ENCODE measurements around the gene CADM2.

The CADM2 gene

GRCh38 chr3:85370341-85370740, 411.6 kb downstream of the CADM2 start:
- Histone ChIP-seq H3K36me3 (ENCODE audit: control insufficient read depth in 2 of 2, insufficient read depth in 1 of 2, low read length in 2 of 2) (no peaks in the 10 kb centered on the region), H3K4me3 (ENCODE audit: low read depth, low read length) (no peak overlapping the region), H3K4me1 (ENCODE audit: control insufficient read depth, insufficient read depth, low read length) (no peaks in the 10 kb centered on the region), H3K27ac (ENCODE audit: extremely low read depth, low read depth, low read length) (no peak overlapping the region), H3K9me3 (ENCODE audit: control insufficient read depth, insufficient read depth, low read depth, low read length) (no peaks in the 10 kb centered on the region)
- ChIA-PET CTCF (interaction anchor here (1.4 kb wide), 1 partner anchor 9 kb away, joined by 4 read pairs; no protein-coding TSS in a partner anchor), POLR2A (no interaction called here)
- TF ChIP-seq SCRT2 (tag by site-specific recombination; IDR thresholded peaks at IDR 0.05) (no peak), ZNF561 (tag by site-specific recombination; IDR thresholded peaks at IDR 0.05; ENCODE audit: borderline replicate concordance) (no peak), BCL11B (tag by site-specific recombination; IDR thresholded peaks at IDR 0.05; ENCODE audit: low read depth) (no peak), MZF1 (tag by site-specific recombination; IDR thresholded peaks at IDR 0.05; ENCODE audit: borderline replicate concordance) (no peak), ZNF544 (tag by site-specific recombination; IDR thresholded peaks at IDR 0.05) (no peak), ZNF777 (tag by site-specific recombination; IDR thresholded peaks at IDR 0.05; ENCODE audit: borderline replicate concordance) (no peak), ZNF621 (tag by site-specific recombination; IDR thresholded peaks at IDR 0.05) (no peak), ZNF596 (tag by site-specific recombination; IDR thresholded peaks at IDR 0.05) (no peak), ZNF776 (tag by site-specific recombination; IDR thresholded peaks at IDR 0.05; ENCODE audit: borderline replicate concordance) (no peak), REST (tag by site-specific recombination; IDR thresholded peaks at IDR 0.05) (no peak), ZSCAN16 (tag by site-specific recombination; IDR thresholded peaks at IDR 0.05) (no peak), SETDB1 (IDR thresholded peaks at IDR 0.05; ENCODE audit: insufficient read length, low read length) (no peak), INSM2 (tag by site-specific recombination; IDR thresholded peaks at IDR 0.05) (no peak), PRDM6 (tag by site-specific recombination; IDR thresholded peaks at IDR 0.05) (no peak), ZSCAN23 (tag by site-specific recombination; IDR thresholded peaks at IDR 0.05) (no peak), ATF2 (tag by site-specific recombination; IDR thresholded peaks at IDR 0.05; ENCODE audit: low read depth) (no peak), ZNF585B (tag by site-specific recombination; IDR thresholded peaks at IDR 0.05) (no peak), ELK4 (IDR thresholded peaks at IDR 0.05; ENCODE audit: borderline replicate concordance, low read depth, low read length) (no peak)
